WTC11 (cell line): ENCODE data around the gene OR5K1. TPM values are rescaled to one million over a fixed set of nuclear protein-coding genes. Genes with fewer than 3 reads are reported as not detected.

Experiments used
- ATAC-seq: fragments of 200-7000 bp; cut with Tn5 transposase; 2 replicates; pipeline ENCODE4 v1.10.0; 2021; ENCODE audit warnings: mild to moderate bottlenecking, moderate library complexity
- CTCF ChIA-PET: fragments of 300-600 bp; sonication (Branson Sonifier 250); formaldehyde crosslinking; loops from one replicate; lab custom pipeline; 2021; ENCODE audit warnings: antibody characterized with exemption; lab: Charles Lee
- POLR2A ChIA-PET: fragments of 350-600 bp; sonication (Branson Sonifier 250); formaldehyde crosslinking; loops from one replicate; lab custom pipeline; 2021; ENCODE audit warnings: antibody characterized with exemption; lab: Charles Lee
- DNase-seq: peaks from one replicate; pipeline ENCODE4 v3.0.0; 2021; ENCODE audit warnings: low spot score
- H3K27ac Mint-ChIP-seq: 2 replicates; pipeline ENCODE4 v1.8.0; 2021; ENCODE audit warnings: mixed read lengths
- H3K27me3 Mint-ChIP-seq: 2 replicates; pipeline ENCODE4 v1.8.0; 2021; ENCODE audit warnings: low read depth, mild to moderate bottlenecking, moderate library complexity, mixed read lengths
- H3K36me3 Mint-ChIP-seq: 2 replicates; pipeline ENCODE4 v1.8.0; 2021; ENCODE audit warnings: mixed read lengths
- H3K4me1 Mint-ChIP-seq: 2 replicates; pipeline ENCODE4 v1.8.0; 2022; ENCODE audit warnings: mixed read lengths
- H3K4me3 Mint-ChIP-seq: 2 replicates; pipeline ENCODE4 v1.8.0; 2021; ENCODE audit warnings: mild to moderate bottlenecking, moderate library complexity, mixed read lengths
- H3K9me3 Mint-ChIP-seq: 2 replicates; pipeline ENCODE4 v1.8.0; 2021; ENCODE audit warnings: mixed read lengths
- AFF4 ChIP-seq: sonication (generic); formaldehyde crosslinking; IDR thresholded peaks from 2 replicates; pipeline ENCODE4 v1.8.1; 2023; ENCODE audit warnings: mild to moderate bottlenecking, missing genetic modification reagents, borderline replicate concordance
- CREB1 ChIP-seq: sonication (generic); formaldehyde crosslinking; IDR thresholded peaks from 2 replicates; pipeline ENCODE4 v1.8.0; 2023; ENCODE audit warnings: mild to moderate bottlenecking, missing genetic modification reagents
- E2F4 ChIP-seq: sonication (generic); formaldehyde crosslinking; IDR thresholded peaks from 2 replicates; pipeline ENCODE4 v1.8.1; 2022; ENCODE audit warnings: low read depth, mild to moderate bottlenecking, moderate library complexity, missing genetic modification reagents, borderline replicate concordance
- EMX1 ChIP-seq: fragments of 250-450 bp; sonication (Bioruptor Pico); IDR thresholded peaks from 2 replicates; pipeline ENCODE4 v1.8.0; 2021; ENCODE audit warnings: mild to moderate bottlenecking
- ETV6 ChIP-seq: sonication (generic); formaldehyde crosslinking; IDR thresholded peaks from 2 replicates; pipeline ENCODE4 v1.8.1; 2022; ENCODE audit warnings: mild to moderate bottlenecking, missing genetic modification reagents
- FOXJ3 ChIP-seq: sonication (generic); formaldehyde crosslinking; IDR thresholded peaks from 2 replicates; pipeline ENCODE4 v1.9.0; 2021; ENCODE audit warnings: missing genetic modification reagents, mild to moderate bottlenecking, borderline replicate concordance
- HMGA2 ChIP-seq: fragments of 250-450 bp; sonication (Bioruptor Pico); IDR thresholded peaks from 2 replicates; pipeline ENCODE4 v1.4.0; 2021; ENCODE audit warnings: mild to moderate bottlenecking, moderate library complexity
- JAZF1 ChIP-seq: fragments of 250-450 bp; sonication (Bioruptor Pico); IDR thresholded peaks from 2 replicates; pipeline ENCODE4 v1.9.0; 2021; ENCODE audit warnings: moderate library complexity, mild to moderate bottlenecking, inconsistent platforms
- MXD4 ChIP-seq: fragments of 250-450 bp; sonication (Bioruptor Pico); IDR thresholded peaks from 2 replicates; pipeline ENCODE4 v1.8.0; 2021; ENCODE audit warnings: mild to moderate bottlenecking, moderate library complexity, borderline replicate concordance
- NR1H2 ChIP-seq: sonication (generic); formaldehyde crosslinking; IDR thresholded peaks from 2 replicates; pipeline ENCODE4 v1.9.0; 2021; ENCODE audit warnings: mild to moderate bottlenecking, moderate library complexity, missing genetic modification reagents
- NR3C1 ChIP-seq: sonication (generic); formaldehyde crosslinking; conservative IDR thresholded peaks from 2 replicates; pipeline ENCODE4 v1.8.1; 2023; ENCODE audit warnings: low read depth, mild to moderate bottlenecking, missing genetic modification reagents
- TEAD1 ChIP-seq: sonication (generic); formaldehyde crosslinking; IDR thresholded peaks from 2 replicates; pipeline ENCODE4 v1.8.0; 2022; ENCODE audit warnings: mild to moderate bottlenecking, missing genetic modification reagents
- ZNF232 ChIP-seq: sonication (generic); formaldehyde crosslinking; IDR thresholded peaks from 2 replicates; pipeline ENCODE4 v1.8.0; 2022; ENCODE audit warnings: mild to moderate bottlenecking, missing genetic modification reagents
- ZNF425 ChIP-seq: fragments of 250-450 bp; sonication (Bioruptor Pico); conservative IDR thresholded peaks from 2 replicates; pipeline ENCODE4 v1.9.0; 2021; ENCODE audit warnings: mild to moderate bottlenecking
- total RNA-seq: library from RNA; stranded (reverse); gene quantifications from 3 replicates; pipeline ENCODE4 v1.2.3, GENCODE V29; 2021
- TF ChIP-seq, protein P1 (sequence below): sonication (generic); formaldehyde crosslinking; IDR thresholded peaks from 2 replicates; pipeline ENCODE4 v1.8.0; 2023; ENCODE audit warnings: mild to moderate bottlenecking, missing genetic modification reagents

OR5K1 gene
- total RNA-seq, 1 experiment from 2014 or later = not detected

- no peak overlapping the region for H3K4me3 Mint-ChIP-seq
- DNase-seq (no peak), ATAC-seq (no peak)
- H3K9me3 Mint-ChIP-seq = no peaks in the 10 kb centered on the region
- no peak for TF ChIP-seq CREB1 (CRISPR knock-in tag)
- TF ChIP-seq JAZF1 = no peak
- TF ChIP-seq E2F4 (CRISPR knock-in tag) = no peak
- TF ChIP-seq NR3C1 = no peak
- TF ChIP-seq, protein P1, sequence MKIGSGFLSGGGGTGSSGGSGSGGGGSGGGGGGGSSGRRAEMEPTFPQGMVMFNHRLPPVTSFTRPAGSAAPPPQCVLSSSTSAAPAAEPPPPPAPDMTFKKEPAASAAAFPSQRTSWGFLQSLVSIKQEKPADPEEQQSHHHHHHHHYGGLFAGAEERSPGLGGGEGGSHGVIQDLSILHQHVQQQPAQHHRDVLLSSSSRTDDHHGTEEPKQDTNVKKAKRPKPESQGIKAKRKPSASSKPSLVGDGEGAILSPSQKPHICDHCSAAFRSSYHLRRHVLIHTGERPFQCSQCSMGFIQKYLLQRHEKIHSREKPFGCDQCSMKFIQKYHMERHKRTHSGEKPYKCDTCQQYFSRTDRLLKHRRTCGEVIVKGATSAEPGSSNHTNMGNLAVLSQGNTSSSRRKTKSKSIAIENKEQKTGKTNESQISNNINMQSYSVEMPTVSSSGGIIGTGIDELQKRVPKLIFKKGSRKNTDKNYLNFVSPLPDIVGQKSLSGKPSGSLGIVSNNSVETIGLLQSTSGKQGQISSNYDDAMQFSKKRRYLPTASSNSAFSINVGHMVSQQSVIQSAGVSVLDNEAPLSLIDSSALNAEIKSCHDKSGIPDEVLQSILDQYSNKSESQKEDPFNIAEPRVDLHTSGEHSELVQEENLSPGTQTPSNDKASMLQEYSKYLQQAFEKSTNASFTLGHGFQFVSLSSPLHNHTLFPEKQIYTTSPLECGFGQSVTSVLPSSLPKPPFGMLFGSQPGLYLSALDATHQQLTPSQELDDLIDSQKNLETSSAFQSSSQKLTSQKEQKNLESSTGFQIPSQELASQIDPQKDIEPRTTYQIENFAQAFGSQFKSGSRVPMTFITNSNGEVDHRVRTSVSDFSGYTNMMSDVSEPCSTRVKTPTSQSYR = no peak
- TF ChIP-seq AFF4 (CRISPR knock-in tag) = no peak
- no peak for TF ChIP-seq TEAD1 (CRISPR knock-in tag)
- TF ChIP-seq ZNF232 (CRISPR knock-in tag) = no peak
- TF ChIP-seq HMGA2 (CRISPR knock-in tag) = no peak
- TF ChIP-seq ETV6 (CRISPR knock-in tag) = no peak
- no peaks in the 10 kb centered on the region for H3K27me3 Mint-ChIP-seq
- CTCF ChIA-PET = no interaction called here
- H3K4me1 Mint-ChIP-seq = peaks cover 46% of the 10 kb centered on the region
- H3K27ac Mint-ChIP-seq = peak overlapping the region; percentile 24; the same call in 1 of the 2 replicates
- POLR2A ChIA-PET = no interaction called here
- H3K36me3 Mint-ChIP-seq = peaks cover 46% of the 10 kb centered on the region
These were observed 56.4 kb downstream of the OR5K1 start for GRCh38 chr3:98519351-98519750.

DNA sequence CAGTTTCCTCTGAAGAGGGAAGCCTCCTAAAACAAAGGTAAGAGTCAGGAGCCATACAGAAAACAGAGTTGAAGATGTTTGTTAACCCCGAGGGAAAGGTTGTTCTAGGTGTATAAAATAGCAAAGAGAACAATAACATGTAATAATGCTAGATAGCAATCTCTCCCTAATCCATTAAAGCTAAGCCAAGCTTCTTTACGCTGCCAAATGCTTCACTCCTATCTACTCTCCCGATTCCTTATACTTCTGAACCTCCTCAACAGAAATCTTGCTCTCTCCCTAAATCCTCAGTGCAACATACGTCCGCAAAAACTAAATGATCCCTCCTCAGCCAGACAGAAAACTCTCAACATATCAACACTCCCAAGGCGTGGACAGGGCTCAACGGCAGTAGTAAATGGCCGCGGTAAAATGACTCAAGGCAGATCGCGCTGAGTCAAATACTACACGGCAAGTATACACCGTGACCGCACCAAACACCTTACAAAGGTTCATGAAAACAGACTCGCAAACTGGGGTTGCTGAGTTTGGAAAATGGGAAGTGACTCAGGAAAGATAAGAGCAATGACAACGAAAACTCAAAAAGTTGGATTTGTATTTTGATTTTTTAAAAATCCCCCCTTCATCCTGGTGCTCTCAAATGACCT, 59.0 kb downstream of the OR5K1 start:
- H3K9me3 Mint-ChIP-seq = no peaks in the 10 kb centered on the region
- no peaks in the 10 kb centered on the region for H3K27me3 Mint-ChIP-seq
- H3K4me1 Mint-ChIP-seq = peaks cover 41% of the 10 kb centered on the region
- H3K4me3 Mint-ChIP-seq = peak overlapping the region; percentile 90
- peak; percentile 13 for ATAC-seq
- peak; percentile 19 for DNase-seq
- CTCF ChIA-PET = interaction anchor here (0.8 to 1.2 kb wide), 3 partner anchors 10 to 178 kb away, joined by 3 to 5 read pairs (median 4); partner anchors contain the start of gene GPR15
- peaks cover 28% of the 10 kb centered on the region for H3K36me3 Mint-ChIP-seq
- TF ChIP-seq NR1H2 (CRISPR knock-in tag) (no peak), MXD4 (CRISPR knock-in tag) (no peak), EMX1 (CRISPR knock-in tag) (no peak), JAZF1 (no peak), TEAD1 (CRISPR knock-in tag) (no peak), NR3C1 (no peak), ZNF425 (CRISPR knock-in tag) (no peak), FOXJ3 (no peak), ZNF232 (CRISPR knock-in tag) (no peak)
- H3K27ac Mint-ChIP-seq = peak overlapping the region; percentile 93
- POLR2A ChIA-PET = interaction anchor here (0.6 to 1.2 kb wide), 3 partner anchors 195 to 380 kb away, joined by 3 to 11 read pairs (median 8); partner anchors contain the start of gene DCBLD2

Other genes starting within 250 kb of the OR5K1 start
- gene OR5H6, start 199.0 kb upstream of the OR5K1 start, total RNA-seq = not detected in 3 replicates
- not detected in 3 replicates for gene OR5H2, start 180.7 kb upstream of the OR5K1 start, total RNA-seq
- not detected in 3 replicates for gene OR5K4, start 109.3 kb upstream of the OR5K1 start, total RNA-seq
- gene OR5K3, start 72.5 kb upstream of the OR5K1 start, total RNA-seq = not detected in 3 replicates
- not detected in 3 replicates for gene OR5K2, start 34.5 kb downstream of the OR5K1 start, total RNA-seq
- 74.8 to 80.6 TPM (median 78.5 TPM) in 3 replicates for gene CLDND1, start 59.7 kb downstream of the OR5K1 start, total RNA-seq
- 0.14 TPM in 1 of 3 replicates, not detected in the others for gene GPR15, start 68.8 kb downstream of the OR5K1 start, total RNA-seq
- 31.5 to 33.4 TPM (median 33.1 TPM) in 3 replicates for gene CPOX, start 130.4 kb downstream of the OR5K1 start, total RNA-seq